ENCODE measurements around the gene EPB41L5.
"Not testable (repeated sequence)": the region's sequence is repeated elsewhere in the genome, so short reads cannot be mapped to it uniquely, and the experiment has no call there.

Gene EPB41L5

GRCh38 chr2:120149406-120149805 lies 136.5 kb downstream of the EPB41L5 start:
- DNase-seq = no peak

- no peak for DNase-seq
Measured at GRCh38 chr2:120150040-120150482, 137.2 kb downstream of the EPB41L5 start.

- no peak for DNase-seq
Measured at GRCh38 chr2:120155308-120155707, 142.4 kb downstream of the EPB41L5 start.

- not testable (repeated sequence) for DNase-seq
Measured at GRCh38 chr2:120158658-120159057, 145.8 kb downstream of the EPB41L5 start.

- DNase-seq = no peak
Measured at GRCh38 chr2:120161190-120161589, 148.3 kb downstream of the EPB41L5 start.

- DNase-seq = no peak
Measured at GRCh38 chr2:120162716-120163115, 149.8 kb downstream of the EPB41L5 start.

- DNase-seq = no peak
Measured at GRCh38 chr2:120167272-120167671, 154.4 kb downstream of the EPB41L5 start.

GRCh38 chr2:120169020-120169419 lies 156.1 kb downstream of the EPB41L5 start:
- no peak for DNase-seq

GRCh38 chr2:120174963-120175581 lies 162.2 kb downstream of the EPB41L5 start:
- DNase-seq = peak; percentile 73

- DNase-seq = no peak
Measured at GRCh38 chr2:120176526-120176925, 163.6 kb downstream of the EPB41L5 start.

GRCh38 chr2:120177001-120177621 lies 164.2 kb downstream of the EPB41L5 start:
- peak; percentile 83 for DNase-seq

GRCh38 chr2:120177973-120178372 lies 165.1 kb downstream of the EPB41L5 start:
- DNase-seq = no peak

- no peak for DNase-seq
Measured at GRCh38 chr2:120179396-120179795, 166.5 kb downstream of the EPB41L5 start.

GRCh38 chr2:120180066-120180465 lies 167.2 kb downstream of the EPB41L5 start:
- DNase-seq = no peak

GRCh38 chr2:120182019-120182560 lies 169.2 kb downstream of the EPB41L5 start:
- DNase-seq = peak; percentile 10

- DNase-seq = no peak
Measured at GRCh38 chr2:120189189-120189588, 176.3 kb downstream of the EPB41L5 start.

GRCh38 chr2:120192280-120192679 lies 179.4 kb downstream of the EPB41L5 start:
- no peak for DNase-seq

GRCh38 chr2:120195553-120195952 lies 182.7 kb downstream of the EPB41L5 start:
- DNase-seq = no peak

GRCh38 chr2:120199817-120200459 lies 187.1 kb downstream of the EPB41L5 start:
- not testable (repeated sequence) for DNase-seq

- DNase-seq = no peak
Measured at GRCh38 chr2:120203251-120204021, 190.6 kb downstream of the EPB41L5 start.

GRCh38 chr2:120204022-120204405 lies 191.1 kb downstream of the EPB41L5 start:
- no peak for DNase-seq

- no peak for DNase-seq
Measured at GRCh38 chr2:120204417-120204816, 191.5 kb downstream of the EPB41L5 start.
